Measurements from ENCODE around the gene MAFB.

Gene MAFB

GRCh38 chr20:40663991-40664880 lies 24.8 kb downstream of the MAFB start:
- in situ Hi-C loops (cut with MboI; ENCODE audit: low sequenced_read_pairs): no loop called here

- in situ Hi-C loops (cut with MboI; ENCODE audit: low sequenced_read_pairs): no loop called here
Measured at GRCh38 chr20:40663304-40663790, 25.7 kb downstream of the MAFB start.

GRCh38 chr20:40659567-40659966 lies 29.5 kb downstream of the MAFB start:
- in situ Hi-C loops (cut with MboI; ENCODE audit: low sequenced_read_pairs): no loop called here

GRCh38 chr20:40658509-40658908 lies 30.5 kb downstream of the MAFB start:
- in situ Hi-C loops (cut with MboI; ENCODE audit: low sequenced_read_pairs): no loop called here

- in situ Hi-C loops (cut with MboI; ENCODE audit: low sequenced_read_pairs): no loop called here
Measured at GRCh38 chr20:40657526-40657925, 31.5 kb downstream of the MAFB start.

- in situ Hi-C loops (cut with MboI; ENCODE audit: low sequenced_read_pairs): no loop called here
Measured at GRCh38 chr20:40655451-40655850, 33.6 kb downstream of the MAFB start.

- in situ Hi-C loops (cut with MboI; ENCODE audit: low sequenced_read_pairs): no loop called here
Measured at GRCh38 chr20:40654876-40655275, 34.2 kb downstream of the MAFB start.

- in situ Hi-C loops (cut with MboI; ENCODE audit: low sequenced_read_pairs): no loop called here
Measured at GRCh38 chr20:40652441-40652987, 36.5 kb downstream of the MAFB start.

GRCh38 chr20:40651151-40651550 lies 37.9 kb downstream of the MAFB start:
- in situ Hi-C loops (cut with MboI; ENCODE audit: low sequenced_read_pairs): no loop called here

- in situ Hi-C loops (cut with MboI; ENCODE audit: low sequenced_read_pairs): no loop called here
Measured at GRCh38 chr20:40650707-40651106, 38.3 kb downstream of the MAFB start.

GRCh38 chr20:40648210-40649072 lies 40.6 kb downstream of the MAFB start:
- in situ Hi-C loops (cut with MboI; ENCODE audit: low sequenced_read_pairs): no loop called here

- in situ Hi-C loops (cut with MboI; ENCODE audit: low sequenced_read_pairs): no loop called here
Measured at GRCh38 chr20:40646813-40647212, 42.2 kb downstream of the MAFB start.

GRCh38 chr20:40646361-40646760 lies 42.7 kb downstream of the MAFB start:
- in situ Hi-C loops (cut with MboI; ENCODE audit: low sequenced_read_pairs): no loop called here

- in situ Hi-C loops (cut with MboI; ENCODE audit: low sequenced_read_pairs): no loop called here
Measured at GRCh38 chr20:40644863-40645262, 44.2 kb downstream of the MAFB start.

- in situ Hi-C loops (cut with MboI; ENCODE audit: low sequenced_read_pairs): no loop called here
Measured at GRCh38 chr20:40643891-40644290, 45.1 kb downstream of the MAFB start.

- in situ Hi-C loops (cut with MboI; ENCODE audit: low sequenced_read_pairs): no loop called here
Measured at GRCh38 chr20:40641809-40642208, 47.2 kb downstream of the MAFB start.

GRCh38 chr20:40641202-40641601 lies 47.8 kb downstream of the MAFB start:
- in situ Hi-C loops (cut with MboI; ENCODE audit: low sequenced_read_pairs): no loop called here

GRCh38 chr20:40640667-40641066 lies 48.4 kb downstream of the MAFB start:
- in situ Hi-C loops (cut with MboI; ENCODE audit: low sequenced_read_pairs): no loop called here

- in situ Hi-C loops (cut with MboI; ENCODE audit: low sequenced_read_pairs): no loop called here
Measured at GRCh38 chr20:40639676-40640355, 49.2 kb downstream of the MAFB start.

GRCh38 chr20:40639132-40639531 lies 49.9 kb downstream of the MAFB start:
- in situ Hi-C loops (cut with MboI; ENCODE audit: low sequenced_read_pairs): no loop called here

- in situ Hi-C loops (cut with MboI; ENCODE audit: low sequenced_read_pairs): no loop called here
Measured at GRCh38 chr20:40638414-40638813, 50.6 kb downstream of the MAFB start.
